Activated naive CD4-positive, alpha-beta T cell treated with anti-CD3 and anti-CD28 coated beads, Interleukin-2, amount 50 U/mL, for 72 hours (primary cell): ENCODE data around the gene CALML3. TPM values are rescaled to one million over a fixed set of nuclear protein-coding genes. Genes with fewer than 3 reads are reported as not detected.

Experiments
- ATAC-seq, 2 donors: fragments of 150-1000 bp; cut with Tn5 transposase; 2 replicates each; pipeline ENCODE4 v1.10.0; 2021; ENCODE audit warnings: mild to moderate bottlenecking in 2 of 2, moderate library complexity in 2 of 2
- DNase-seq, 2 donors: peaks; one replicate each; pipeline ENCODE4 v3.0.0; 2021 to 2022; ENCODE audit warnings: low spot score in 2 of 2
- H3K27ac Mint-ChIP-seq, 2 donors: one replicate each; pipeline ENCODE4 v1.8.0; 2022; ENCODE audit warnings: mild to moderate bottlenecking in 2 of 2, mixed read lengths in 2 of 2
- H3K36me3 Mint-ChIP-seq, 2 donors: one replicate each; pipeline ENCODE4 v1.8.0; 2022; ENCODE audit warnings: mixed read lengths in 2 of 2
- H3K9me3 Mint-ChIP-seq, 2 donors: one replicate each; pipeline ENCODE4 v1.8.0; 2022; ENCODE audit warnings: mixed read lengths in 2 of 2
- total RNA-seq, 2 donors: library from RNA; stranded (reverse); gene quantifications; one replicate each; pipeline ENCODE4 v1.2.3, GENCODE V29; 2022

The CALML3 gene
- total RNA-seq, 2 donors from 2014 or later, result not detected

DNA sequence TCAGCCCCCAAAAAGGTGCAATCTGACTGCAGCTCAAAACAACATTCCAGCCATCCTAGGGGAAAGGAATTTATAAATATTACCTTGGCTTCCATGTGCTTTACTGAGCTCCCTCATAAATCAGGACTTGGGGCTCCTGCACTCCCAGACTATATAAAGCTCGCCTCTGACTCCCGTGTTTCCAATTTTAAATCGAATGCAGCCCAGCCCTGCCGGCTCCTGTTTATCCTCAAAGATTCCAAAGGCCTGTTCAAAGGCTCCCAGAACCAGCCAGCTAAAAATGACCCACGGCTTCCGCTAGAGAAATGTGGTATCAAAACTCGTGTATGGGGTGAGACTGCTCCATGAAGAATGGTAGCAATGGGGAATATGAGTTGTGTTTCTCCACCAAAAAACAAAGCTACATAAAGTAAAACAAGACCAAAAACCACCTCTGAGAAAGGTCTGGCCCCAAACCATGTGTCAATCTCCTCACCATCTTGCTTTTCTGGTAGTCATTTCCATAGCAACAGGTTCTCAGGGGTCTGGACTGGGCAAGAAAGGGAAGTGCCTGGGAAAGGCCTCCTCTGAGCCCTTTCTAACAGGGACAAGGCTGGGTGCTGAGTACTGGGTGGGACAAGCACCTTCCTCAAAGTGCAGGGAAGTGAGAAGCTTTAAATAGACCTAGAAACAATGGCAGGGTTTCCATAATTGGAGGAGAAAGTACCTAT is 5.1 kb downstream of the CALML3 start:
- no peaks in the 10 kb centered on the region for H3K9me3 Mint-ChIP-seq
- H3K36me3 Mint-ChIP-seq, result no peaks in the 10 kb centered on the region
- DNase-seq (no peak), ATAC-seq (no peak)
- no peak overlapping the region for H3K27ac Mint-ChIP-seq

DNA sequence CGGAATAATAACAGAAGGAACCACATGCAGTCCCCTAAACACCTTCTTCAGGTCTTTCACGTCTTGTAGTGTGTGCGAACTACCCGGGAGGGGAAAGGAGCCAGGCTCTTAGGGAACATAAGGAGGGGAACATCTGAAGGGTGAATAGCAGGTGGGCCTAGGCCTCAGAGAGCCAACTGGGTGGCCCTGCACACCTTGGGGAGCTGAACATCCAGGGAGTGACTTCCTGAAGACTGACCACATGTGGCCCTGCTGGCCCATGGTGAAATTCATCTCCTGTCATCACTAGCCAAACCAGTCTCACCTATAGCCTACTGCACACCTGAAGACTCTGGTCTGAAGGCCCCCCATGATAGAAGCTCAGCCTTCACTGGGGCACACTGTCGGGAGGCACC is 5.6 kb downstream of the CALML3 start:
- no peaks in the 10 kb centered on the region for H3K9me3 Mint-ChIP-seq
- H3K36me3 Mint-ChIP-seq, result no peaks in the 10 kb centered on the region
- no peak overlapping the region for H3K27ac Mint-ChIP-seq
- DNase-seq (peak in 1 of 2 donors; percentile 43), ATAC-seq (no peak)

DNA sequence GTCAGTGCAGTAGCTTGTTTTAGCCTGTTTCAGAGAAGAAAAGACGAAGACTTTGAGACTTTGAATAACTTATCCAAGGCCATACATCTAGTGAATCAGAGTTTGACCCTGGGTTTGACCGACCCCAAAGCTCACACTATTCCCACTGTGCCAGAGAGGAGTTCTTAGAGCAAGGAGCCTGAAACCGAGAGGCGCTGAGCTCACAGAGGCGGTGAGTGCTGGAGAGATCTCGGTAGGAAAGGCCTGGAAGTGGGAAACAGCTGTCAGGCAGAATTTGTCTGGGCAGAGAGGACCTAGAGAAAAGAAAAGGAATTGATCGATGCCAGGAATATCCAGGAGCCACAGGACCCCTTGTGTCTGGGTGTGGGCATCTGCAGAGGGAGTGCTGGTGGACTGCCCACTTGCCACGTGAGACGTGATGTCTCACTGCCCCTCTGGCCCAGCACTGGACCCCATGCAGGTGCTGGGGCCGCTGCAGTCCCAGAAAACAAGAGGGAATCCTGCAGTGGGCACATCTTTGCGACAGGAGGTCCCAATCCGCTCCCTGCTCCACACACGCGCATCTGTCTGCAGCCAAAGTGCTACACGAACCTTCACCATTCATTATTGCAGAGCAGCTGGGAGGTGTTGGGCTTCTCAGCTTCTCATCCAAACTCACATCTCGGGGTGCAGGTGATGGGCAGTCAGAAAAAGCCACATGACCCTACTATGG is 6.2 kb downstream of the CALML3 start:
- Mint-ChIP-seq H3K27ac (peak overlapping the region in 1 of 2 donors; percentile 34), H3K9me3 (no peaks in the 10 kb centered on the region), H3K36me3 (no peaks in the 10 kb centered on the region)
- ATAC-seq, result no peak
- peak in 1 of 2 donors; percentile 4 for DNase-seq

DNA sequence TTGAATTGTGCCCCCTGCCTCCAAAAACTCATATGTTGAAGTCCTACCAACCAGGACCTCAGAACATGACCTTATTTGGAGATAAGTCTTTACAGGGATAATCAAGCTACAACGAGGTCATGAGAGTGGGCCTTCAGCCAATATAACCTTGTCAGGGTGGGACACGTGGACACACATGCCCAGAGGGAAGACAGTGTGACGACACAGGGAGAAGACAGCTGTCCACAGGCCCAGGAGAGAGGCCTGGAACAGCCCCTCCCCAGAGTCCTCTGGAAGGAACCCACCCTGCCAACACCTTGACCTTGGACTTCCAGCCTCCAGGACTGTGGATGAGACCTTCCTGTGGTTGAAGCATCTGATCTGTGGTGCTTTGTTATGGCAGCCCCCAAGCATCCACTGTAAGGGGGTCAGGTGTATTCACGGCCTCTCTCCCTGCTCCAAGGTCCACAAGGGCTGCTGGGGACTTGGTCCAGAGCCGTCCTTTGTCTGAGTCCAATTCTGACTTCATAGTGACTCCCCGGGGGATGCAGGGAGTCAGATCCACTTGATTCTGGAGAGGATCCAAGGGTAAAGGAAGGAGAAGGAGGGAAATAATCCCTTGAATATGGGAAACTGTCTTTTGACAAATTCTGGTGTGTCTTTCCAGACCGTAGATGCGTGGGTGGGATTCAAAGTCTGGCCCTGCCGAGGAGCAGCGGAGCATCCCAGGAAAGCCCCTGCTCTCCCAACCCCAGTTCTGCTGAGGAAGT is 7.0 kb downstream of the CALML3 start:
- no peak for ATAC-seq

DNA sequence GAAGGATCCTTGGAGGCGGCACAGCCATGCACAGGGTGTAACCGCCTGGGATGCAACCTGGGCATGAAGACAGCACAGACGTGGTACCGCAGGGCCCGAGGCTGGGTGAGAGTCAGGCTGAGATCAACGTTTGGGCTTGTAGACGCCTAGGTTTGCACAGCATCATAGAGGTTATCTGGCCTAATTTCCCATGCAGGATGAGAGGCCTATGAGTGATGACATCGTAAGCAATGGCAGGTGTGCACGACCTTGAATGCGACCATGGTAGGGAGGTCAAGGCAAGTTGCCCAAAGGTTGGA is 7.5 kb downstream of the CALML3 start:
- Mint-ChIP-seq H3K36me3 (no peaks in the 10 kb centered on the region), H3K9me3 (no peaks in the 10 kb centered on the region), H3K27ac (no peak overlapping the region)
- ATAC-seq (no peak), DNase-seq (peak in 1 of 2 donors; percentile 26)

More for the DNA sequence above, 7.0 kb downstream of the CALML3 start:
- peak in 1 of 2 donors; percentile 26 for DNase-seq
- Mint-ChIP-seq H3K9me3 (no peaks in the 10 kb centered on the region), H3K36me3 (no peaks in the 10 kb centered on the region), H3K27ac (peak overlapping the region in 1 of 2 donors; percentile 34)

DNA sequence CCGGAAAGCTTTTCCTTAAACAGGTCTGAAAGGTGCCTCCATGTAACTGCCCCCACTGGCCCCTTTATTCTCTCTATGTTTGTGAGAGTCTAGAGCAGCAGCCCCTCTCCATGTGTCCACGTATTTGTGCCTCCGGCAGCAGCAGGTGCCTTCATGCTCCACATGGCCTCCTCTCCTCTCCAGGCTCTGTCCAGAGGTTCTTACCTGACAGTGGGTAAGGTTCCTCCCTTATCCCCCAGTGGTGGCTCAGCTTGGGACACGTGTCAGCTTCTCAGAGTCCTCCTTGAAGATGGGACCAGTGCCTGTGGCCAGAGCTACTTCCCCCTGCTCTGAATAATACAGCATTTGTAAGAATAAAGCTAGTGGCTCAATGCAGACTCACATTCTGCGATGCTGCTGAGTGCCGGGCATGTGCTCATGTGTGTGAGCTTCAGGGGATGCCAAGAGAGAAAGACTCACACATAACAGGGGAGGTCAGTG is 7.9 kb downstream of the CALML3 start:
- Mint-ChIP-seq H3K27ac (peak overlapping the region in 1 of 2 donors; percentile 69), H3K9me3 (no peaks in the 10 kb centered on the region)
- ATAC-seq, result no peak

DNA sequence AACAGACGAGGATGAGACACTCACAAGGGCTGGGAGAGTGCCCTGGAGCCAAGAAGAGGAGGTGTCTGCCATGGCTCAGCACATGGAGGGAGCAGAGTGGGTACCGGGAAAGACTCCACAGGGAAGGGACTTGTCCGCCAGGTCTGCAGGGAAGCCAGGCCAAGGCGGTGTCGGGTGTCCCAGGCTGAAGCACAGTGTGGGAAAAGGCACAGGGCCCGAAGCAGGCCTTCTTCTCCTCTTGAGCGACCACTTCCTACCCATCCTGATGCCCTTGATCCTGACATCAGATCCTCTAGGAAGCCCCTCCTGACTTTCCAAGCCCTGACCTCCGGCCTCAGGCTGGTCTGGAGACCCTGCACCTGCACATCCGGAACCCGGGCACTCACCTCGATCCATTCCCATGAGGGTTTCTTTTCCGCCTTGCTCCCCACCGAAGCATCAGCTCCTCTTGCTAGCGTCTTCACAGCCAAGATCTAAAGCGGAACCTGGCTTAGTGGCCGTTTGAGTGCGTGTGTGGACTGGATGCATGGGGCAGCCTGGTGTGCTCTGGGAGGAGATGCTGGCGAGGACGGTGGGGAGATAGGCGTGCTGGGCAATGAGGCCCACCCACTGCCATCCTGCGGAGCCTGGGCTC is 8.5 kb downstream of the CALML3 start:
- no peaks in the 10 kb centered on the region for H3K9me3 Mint-ChIP-seq
- no peak for ATAC-seq

More for the DNA sequence above, 7.9 kb downstream of the CALML3 start:
- no peaks in the 10 kb centered on the region for H3K36me3 Mint-ChIP-seq
- DNase-seq, result peak in 1 of 2 donors; percentile 44

DNA sequence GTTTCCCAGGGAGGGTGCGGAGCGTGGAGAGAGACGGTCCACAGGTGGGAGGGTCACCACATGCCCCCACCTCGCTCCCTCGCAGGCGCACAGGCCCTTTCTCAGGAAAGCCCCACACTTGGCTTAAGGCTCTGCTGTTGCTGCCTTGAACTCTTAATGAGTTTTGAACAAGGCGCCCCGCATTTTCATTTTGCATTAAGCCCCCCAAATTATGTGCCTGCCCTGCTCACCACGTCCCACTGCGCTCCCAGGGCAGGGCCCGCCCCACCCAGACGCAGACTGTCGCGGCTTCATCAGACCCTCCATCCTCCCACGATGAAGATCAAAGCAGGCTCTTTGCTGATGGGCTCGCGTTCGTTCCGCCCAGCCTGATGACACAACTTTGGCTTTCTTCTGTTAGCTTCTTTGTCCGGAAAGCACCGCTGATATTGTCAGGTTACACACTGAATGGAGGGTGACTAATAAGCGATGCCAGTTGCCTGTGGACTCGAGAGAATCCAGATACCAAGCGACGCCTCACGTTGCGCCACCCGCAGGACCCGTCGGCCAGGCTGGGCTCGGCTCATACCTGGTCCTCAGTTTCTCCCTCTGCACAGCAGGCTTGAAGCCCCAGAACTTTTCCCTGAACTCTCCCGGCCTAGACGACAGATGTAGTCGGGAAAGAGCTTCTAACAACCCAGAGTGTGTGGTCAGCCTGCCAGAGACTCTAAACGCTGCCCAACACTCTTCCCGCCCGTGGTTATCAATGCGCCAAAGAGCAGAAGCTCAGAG is 9.5 kb downstream of the CALML3 start:
- DNase-seq, result peak in 1 of 2 donors; percentile 33
- H3K9me3 Mint-ChIP-seq, result no peaks in the 10 kb centered on the region
- no peak for ATAC-seq

More for the DNA sequence above, 8.5 kb downstream of the CALML3 start:
- DNase-seq, result peak in 1 of 2 donors; percentile 46
- Mint-ChIP-seq H3K27ac (peak overlapping the region in 1 of 2 donors; percentile 76), H3K36me3 (no peaks in the 10 kb centered on the region)

DNA sequence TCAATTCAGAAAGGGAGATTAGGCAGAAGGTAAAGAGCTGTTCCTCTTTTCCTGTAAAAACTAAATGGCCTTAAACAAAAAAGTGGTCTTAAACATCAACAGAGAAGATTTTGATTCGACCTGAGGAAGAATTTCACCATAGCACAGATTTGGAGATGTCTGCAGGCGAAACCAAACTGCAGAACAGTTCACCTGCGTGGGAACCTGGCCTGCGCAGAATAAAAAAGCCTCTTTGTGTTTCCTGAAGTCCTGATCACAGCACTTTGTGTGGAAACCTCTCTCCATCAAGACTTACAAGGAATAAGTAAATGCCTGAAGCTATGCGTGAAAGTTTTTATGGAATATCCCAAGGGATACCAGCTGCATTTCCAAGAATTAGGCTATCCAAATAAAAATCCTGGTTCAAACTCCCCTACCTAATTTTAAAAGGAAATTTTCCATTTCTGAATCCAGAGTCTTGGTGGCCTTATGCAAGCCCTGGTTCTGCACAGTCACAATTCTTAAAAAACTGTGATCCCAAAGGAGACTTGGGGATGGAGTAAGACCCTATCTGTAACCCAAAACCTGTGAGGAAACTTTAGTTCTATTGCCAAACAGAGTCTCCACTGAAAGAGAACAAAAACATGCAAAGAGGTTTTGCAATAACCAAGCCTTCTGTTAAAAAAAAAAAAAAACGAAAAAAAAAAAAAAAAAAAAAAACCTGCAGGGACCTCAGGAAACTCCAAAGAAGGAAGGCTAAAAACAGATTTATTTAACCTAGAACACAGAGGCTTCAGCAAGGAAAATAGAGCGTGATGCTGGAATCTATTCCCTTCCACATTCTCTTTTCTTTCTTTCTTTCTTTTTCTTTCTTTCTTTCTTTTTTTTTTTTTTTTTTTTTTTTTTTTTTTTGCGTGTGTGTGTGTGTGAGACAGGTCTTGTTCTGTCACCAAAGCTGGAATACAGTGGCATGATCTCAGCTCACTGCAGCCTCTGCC is 10.4 kb downstream of the CALML3 start:
- ATAC-seq, result no peak
- DNase-seq, result peak in 1 of 2 donors; percentile 4
- Mint-ChIP-seq H3K27ac (no peak overlapping the region), H3K9me3 (no peaks in the 10 kb centered on the region), H3K36me3 (no peaks in the 10 kb centered on the region)

More for the DNA sequence above, 9.5 kb downstream of the CALML3 start:
- Mint-ChIP-seq H3K36me3 (no peaks in the 10 kb centered on the region), H3K27ac (no peak overlapping the region)

DNA sequence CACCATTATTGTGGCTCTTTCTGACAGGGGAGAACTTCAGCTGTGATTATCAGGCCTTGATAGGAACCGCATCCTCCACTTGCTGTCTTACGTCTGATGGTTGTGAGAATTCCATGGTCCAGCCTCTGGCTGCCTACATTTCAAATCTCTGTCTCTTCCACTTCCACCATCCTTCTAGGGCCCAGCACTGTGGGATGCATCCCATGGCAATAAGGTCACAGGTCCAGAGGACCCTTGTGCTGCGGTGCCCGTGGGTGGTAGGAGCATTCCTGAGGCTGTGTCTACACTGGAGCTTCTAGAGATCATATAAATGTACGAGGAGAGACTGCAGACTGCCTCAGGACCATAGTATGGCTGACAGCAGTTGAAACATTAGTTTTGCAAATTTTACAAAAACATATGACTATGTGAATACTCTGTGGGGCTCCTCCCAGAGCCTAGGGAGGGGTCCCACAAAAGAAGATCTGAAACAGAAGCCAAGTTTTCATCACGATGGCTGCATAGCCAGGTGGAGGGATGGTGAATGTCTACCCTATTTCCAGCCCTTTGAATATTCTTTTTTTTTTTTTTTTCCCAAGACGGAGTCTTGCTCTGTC is 11.8 kb downstream of the CALML3 start:
- H3K27ac Mint-ChIP-seq, result no peak overlapping the region
- no peaks in the 10 kb centered on the region for H3K9me3 Mint-ChIP-seq
- DNase-seq (peak in 1 of 2 donors; percentile 13), ATAC-seq (no peak)
- peaks cover 0 to 5% of the 10 kb centered on the region in 2 donors for H3K36me3 Mint-ChIP-seq

DNA sequence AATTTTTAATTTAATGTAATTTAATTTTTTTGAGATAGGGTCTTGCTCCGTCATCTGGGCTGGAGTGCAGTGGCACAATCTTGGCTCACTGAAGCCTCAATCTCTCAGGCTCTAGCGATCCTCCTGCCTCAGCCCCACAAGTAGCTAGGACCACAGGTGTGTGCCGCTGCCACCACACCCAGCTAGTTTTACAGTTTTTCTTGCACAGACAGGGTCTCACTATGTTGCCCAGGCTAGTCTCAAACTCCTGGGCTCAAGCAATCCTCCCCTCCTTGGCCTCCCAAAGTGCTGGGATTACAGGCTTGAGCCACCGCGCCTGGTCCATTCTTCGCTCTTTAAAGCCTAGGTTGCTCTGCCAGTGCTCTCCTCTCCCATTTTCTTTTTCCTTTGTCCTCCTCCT is 12.9 kb downstream of the CALML3 start:
- H3K9me3 Mint-ChIP-seq, result peaks cover 0 to 5% of the 10 kb centered on the region in 2 donors
- peaks cover 0 to 5% of the 10 kb centered on the region in 2 donors for H3K36me3 Mint-ChIP-seq
- ATAC-seq (no peak), DNase-seq (peak in 1 of 2 donors; percentile 33)
- no peak overlapping the region for H3K27ac Mint-ChIP-seq

DNA sequence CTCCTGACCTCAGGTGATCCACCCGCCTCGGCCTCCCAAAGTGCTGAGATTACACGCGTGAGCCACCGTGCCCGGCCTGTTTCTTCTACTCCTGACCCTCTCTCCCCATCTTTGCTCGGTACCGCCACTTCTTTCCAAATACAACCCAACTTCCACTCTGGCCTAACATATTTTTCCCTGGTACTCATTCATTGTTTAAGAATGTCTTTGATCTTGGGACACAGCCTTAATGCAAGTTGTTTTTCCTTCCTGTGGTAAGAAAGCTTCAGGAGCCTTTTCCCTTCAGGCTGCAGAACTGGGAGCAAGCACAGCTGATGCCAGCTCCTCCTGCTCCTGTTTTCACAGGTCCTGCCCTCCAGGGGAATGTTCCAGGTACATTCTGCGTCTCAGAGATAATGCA is 13.7 kb downstream of the CALML3 start:
- no peak overlapping the region for H3K27ac Mint-ChIP-seq
- ATAC-seq (no peak), DNase-seq (no peak)
- peaks cover 0 to 5% of the 10 kb centered on the region in 2 donors for H3K9me3 Mint-ChIP-seq
- peaks cover 0 to 5% of the 10 kb centered on the region in 2 donors for H3K36me3 Mint-ChIP-seq

DNA sequence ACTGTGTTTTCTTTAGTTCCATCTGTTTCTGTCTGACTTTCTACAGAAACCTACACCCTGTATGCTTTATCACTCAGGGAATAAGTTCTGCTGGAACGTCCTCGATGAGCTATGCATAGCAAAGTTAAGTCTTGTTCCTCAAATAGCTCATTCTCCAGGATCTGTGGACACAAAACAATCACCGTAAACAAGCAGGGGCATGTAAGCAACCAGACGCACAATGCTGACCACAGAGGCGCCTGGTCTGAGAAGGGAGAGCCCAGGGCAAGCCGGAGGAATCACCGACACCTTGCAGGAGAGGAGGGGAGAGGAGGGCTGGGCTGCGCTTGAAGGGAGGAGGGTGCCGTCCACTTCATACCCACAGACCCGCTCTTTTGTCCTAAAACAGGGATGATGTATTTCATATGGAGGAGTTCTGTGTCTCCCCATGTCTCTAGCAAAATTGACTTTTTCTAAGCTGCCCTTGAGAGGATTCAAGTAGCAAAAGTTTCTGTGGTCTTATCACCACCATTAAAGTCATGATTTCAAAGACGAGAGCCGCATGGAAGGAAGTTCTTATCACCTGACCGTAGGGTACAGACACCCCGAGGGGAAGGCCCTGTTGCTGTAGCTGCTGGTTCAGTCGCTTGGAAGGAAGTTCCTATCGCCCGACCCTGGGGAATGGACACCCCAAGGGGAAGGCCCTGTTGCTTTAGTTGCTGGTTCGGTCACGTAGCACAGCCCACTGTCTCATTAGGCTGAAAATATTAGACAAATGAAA is 14.3 kb downstream of the CALML3 start:
- H3K9me3 Mint-ChIP-seq, result peaks cover 0 to 5% of the 10 kb centered on the region in 2 donors
- peaks cover 0 to 5% of the 10 kb centered on the region in 2 donors for H3K36me3 Mint-ChIP-seq
- ATAC-seq (no peak), DNase-seq (peak in 1 of 2 donors; percentile 16)
- H3K27ac Mint-ChIP-seq, result no peak overlapping the region

DNA sequence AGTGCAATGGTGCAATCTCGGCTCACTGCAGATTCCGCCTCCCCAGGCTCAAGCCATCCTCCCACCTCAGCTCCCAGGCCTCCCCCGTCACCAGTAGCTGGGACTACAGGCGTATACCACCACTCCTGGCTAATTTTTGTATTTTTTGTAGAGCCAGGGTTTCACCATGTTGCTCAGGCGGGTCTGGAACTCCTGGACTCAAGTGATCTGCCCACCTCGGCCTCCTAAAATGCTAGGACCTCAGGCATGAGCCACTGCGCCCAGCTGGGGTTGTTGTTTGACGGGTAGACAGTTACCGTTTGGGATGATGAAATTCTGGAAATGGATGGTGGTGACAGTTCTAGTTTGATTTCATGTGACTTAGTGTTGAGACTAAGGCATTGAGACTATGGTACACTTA is 15.3 kb downstream of the CALML3 start:
- peaks cover 0 to 5% of the 10 kb centered on the region in 2 donors for H3K36me3 Mint-ChIP-seq
- peaks cover 4 to 5% of the 10 kb centered on the region in 2 donors for H3K9me3 Mint-ChIP-seq
- peak in 1 of 2 donors; percentile 28 for DNase-seq
- no peak overlapping the region for H3K27ac Mint-ChIP-seq
- ATAC-seq, result no peak
